Measurements from ENCODE around the gene COL12A1. TPM values are rescaled to one million over a fixed set of nuclear protein-coding genes. Genes with fewer than 3 reads are reported as not detected.
A peak's percentile ranks its signal among the peaks of the same experiment; 100 is the strongest.

The COL12A1 gene
- total RNA-seq, 1 experiment from 2014 or later = 28.7 TPM

- DNase-seq (ENCODE audit: low read depth) = no peak
Measured at GRCh38 chr6:75145211-75145610, 60.6 kb downstream of the COL12A1 start.

- peak; percentile 42 for DNase-seq (ENCODE audit: low read depth)
Measured at GRCh38 chr6:75144386-75144785, 61.5 kb downstream of the COL12A1 start.

- DNase-seq (ENCODE audit: low read depth) = peak; percentile 89
Measured at GRCh38 chr6:75143191-75143590, 62.7 kb downstream of the COL12A1 start.

DNA sequence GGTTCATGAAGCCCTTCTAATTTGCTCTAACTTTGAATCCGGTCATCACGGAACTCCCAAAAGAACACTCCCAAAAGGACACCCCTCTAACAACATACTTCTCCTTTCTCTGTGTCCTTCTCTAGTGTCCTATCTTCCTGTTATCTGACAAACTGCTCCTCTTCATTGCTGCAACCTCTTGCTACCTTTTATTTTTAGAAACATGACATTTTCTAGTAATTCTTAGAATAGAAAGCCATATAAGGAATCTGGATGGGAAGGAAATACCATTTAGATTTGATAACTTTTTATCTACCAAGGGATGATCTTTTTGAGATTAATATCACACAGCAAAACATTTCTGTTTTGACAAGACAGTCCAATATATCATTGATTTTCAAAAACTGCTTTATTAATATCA is 63.1 kb downstream of the COL12A1 start:
- no peak for DNase-seq (ENCODE audit: low read depth)

GRCh38 chr6:75135876-75136275 is 70.0 kb downstream of the COL12A1 start:
- no peak for DNase-seq (ENCODE audit: low read depth)

- DNase-seq (ENCODE audit: low read depth) = peak; percentile 38
Measured at GRCh38 chr6:75135450-75135849, 70.4 kb downstream of the COL12A1 start.

- peak; percentile 36 for DNase-seq (ENCODE audit: low read depth)
Measured at GRCh38 chr6:75130784-75131183, 75.1 kb downstream of the COL12A1 start.

- DNase-seq (ENCODE audit: low read depth) = peak; percentile 53
Measured at GRCh38 chr6:75128878-75129570, 76.8 kb downstream of the COL12A1 start.

DNA sequence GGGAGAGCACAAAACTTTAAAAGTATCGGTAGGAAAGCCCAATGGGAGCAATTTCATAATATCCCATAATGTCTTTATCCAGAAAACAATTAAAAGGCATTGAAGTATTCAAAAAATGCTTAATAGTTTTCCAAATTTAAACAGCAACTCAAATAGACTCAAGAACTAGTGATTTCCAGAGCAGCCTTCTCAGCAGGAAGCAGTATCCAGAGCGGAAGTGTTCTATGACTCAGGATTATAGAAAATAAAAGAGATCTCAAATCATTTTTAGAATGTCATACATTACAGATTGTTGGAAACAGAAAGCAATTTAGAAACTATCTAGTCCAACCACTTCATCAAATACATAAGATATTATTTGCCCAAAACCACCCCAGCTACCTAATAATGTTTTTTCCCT is 79.3 kb downstream of the COL12A1 start:
- no peak for DNase-seq (ENCODE audit: low read depth)

GRCh38 chr6:75124983-75125382 is 80.9 kb downstream of the COL12A1 start:
- no peak for DNase-seq (ENCODE audit: low read depth)

- DNase-seq (ENCODE audit: low read depth) = no peak
Measured at GRCh38 chr6:75124085-75124484, 81.8 kb downstream of the COL12A1 start.

DNA sequence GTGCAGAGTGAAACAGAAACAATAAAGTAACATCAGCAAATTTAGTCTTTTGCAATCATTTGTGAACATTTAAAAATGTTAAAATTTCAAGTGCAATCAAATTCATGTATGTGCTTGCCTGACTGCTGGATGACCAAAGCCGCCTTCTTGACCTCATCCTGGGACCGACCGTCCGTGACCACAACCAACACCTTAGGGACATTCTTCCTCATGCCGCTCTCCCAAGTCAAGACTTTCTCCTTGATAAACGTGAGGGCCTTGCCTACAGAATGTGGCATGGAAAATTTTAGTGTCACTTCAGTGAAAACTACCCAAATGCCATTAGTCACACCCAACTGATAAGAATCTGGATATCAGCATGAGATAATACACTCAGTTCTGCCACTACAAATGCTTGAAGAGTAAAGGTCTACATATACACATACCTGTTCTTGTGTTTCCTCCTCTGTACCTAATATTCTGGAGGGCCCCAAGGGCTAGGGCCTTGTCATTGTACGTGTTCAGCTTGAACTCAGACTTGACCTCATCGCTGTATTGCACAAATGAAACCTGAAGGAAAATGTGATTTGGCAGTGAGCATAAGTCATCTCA is 86.8 kb downstream of the COL12A1 start:
- DNase-seq (ENCODE audit: low read depth) = peak; percentile 19

DNA sequence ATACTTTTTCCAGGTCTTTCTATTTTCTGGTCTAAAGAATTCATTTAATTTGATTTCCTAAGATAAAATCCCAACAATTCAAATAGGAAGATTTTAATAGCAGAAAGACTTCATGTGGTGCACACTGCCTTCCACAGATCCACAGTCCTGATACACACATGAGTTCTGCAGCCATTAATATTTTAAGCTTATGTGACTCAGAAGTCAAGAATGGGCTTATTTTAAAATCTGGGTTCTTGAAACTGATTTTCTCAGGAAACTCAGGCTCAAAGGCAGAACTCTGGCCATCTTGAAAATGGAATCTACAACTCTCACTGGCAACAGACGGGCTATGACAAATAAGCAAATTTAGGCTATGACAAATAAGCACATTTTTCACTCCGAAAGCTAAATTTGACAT is 88.2 kb downstream of the COL12A1 start:
- peak; percentile 5 for DNase-seq (ENCODE audit: low read depth)

- DNase-seq (ENCODE audit: low read depth) = no peak
Measured at GRCh38 chr6:75116946-75117345, 88.9 kb downstream of the COL12A1 start.

GRCh38 chr6:75115481-75115880 is 90.4 kb downstream of the COL12A1 start:
- no peak for DNase-seq (ENCODE audit: low read depth)

GRCh38 chr6:75114806-75115205 is 91.0 kb downstream of the COL12A1 start:
- DNase-seq (ENCODE audit: low read depth) = no peak

- DNase-seq (ENCODE audit: low read depth) = no peak
Measured at GRCh38 chr6:75114195-75114594, 91.7 kb downstream of the COL12A1 start.

GRCh38 chr6:75113446-75113845 is 92.4 kb downstream of the COL12A1 start:
- DNase-seq (ENCODE audit: low read depth) = no peak

GRCh38 chr6:75109765-75110164 is 96.1 kb downstream of the COL12A1 start:
- no peak for DNase-seq (ENCODE audit: low read depth)

DNA sequence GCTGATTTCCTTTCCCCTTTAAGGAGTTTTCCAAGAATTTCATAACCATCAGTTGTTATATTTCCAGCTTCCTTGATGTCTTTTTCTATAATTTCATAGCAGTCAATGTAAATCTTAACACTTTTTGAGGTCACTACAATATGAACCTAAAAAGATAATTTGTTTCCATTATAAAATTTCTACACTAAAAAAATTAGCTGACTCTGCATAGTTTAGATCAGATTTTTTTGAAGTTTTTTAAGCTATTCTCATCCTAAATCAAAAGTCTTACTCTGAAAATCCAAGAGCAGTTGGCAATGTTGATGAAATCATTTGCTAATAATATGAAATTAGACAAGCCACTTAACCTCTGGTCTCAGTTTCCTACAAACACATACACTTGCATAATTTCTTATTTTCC is 96.8 kb downstream of the COL12A1 start:
- DNase-seq (ENCODE audit: low read depth) = no peak

DNA sequence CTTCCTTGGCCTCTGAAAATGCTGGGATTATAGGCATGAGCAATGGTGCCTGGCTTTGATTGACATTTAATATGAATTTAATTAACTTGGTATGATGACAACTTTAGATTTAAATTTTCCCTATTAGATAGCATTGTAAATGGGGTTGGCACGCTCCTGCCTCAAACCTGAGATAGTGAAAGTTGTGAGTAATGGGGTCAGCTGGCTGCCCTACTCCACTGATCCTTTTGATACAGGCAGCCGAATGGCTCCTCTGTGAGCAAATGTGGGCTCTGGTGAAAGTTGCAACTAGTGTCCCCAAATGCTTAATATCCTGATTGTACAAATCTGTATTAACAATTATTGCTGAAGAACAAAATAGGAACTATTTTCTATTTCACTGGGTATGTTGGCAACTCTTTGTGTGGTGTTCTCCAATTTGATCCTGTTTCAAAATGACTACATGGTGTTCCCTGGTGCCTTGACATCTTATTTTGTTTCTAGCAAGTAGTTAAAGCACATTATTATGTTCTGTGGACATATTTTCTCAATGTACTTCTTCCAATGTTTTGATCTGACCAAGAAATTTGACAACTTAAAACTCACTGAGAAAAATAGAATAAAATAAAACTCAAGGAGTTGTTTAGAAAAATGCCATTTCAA is 97.4 kb downstream of the COL12A1 start:
- DNase-seq (ENCODE audit: low read depth) = no peak

DNA sequence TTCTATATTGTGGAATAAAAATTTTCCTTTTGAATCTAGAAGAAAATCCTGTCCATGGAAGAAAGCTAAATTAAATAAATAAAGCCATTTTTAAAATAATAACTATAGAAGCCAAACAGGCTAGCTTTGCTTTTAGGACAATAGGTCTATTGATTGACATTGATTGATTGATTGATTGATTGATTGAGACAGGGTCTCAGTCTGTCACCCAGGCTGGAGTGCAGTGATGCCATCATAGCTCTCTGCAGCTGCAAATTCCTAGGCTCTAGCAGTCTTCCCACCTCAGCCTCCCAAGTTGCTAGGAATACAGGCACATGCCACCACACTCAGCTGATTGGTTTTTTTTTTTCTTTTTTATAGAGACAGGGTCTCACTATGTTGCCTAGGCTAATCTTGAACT is 97.9 kb downstream of the COL12A1 start:
- no peak for DNase-seq (ENCODE audit: low read depth)

GRCh38 chr6:75106426-75106825 is 99.4 kb downstream of the COL12A1 start:
- DNase-seq (ENCODE audit: low read depth) = no peak

All from RPMI7951 (cell line).